H9 (cell line): Measurements from ENCODE around the gene NAB2. TPM values are rescaled to one million over a fixed set of nuclear protein-coding genes. Genes with fewer than 3 reads are reported as not detected.

Experiments used
- DNase-seq: peaks from one replicate; pipeline ENCODE4 v3.0.0-alpha.2; 2017
- H2AFZ ChIP-seq: one replicate; pipeline ENCODE4 v1.6.1; 2013; ENCODE audit warnings: mild to moderate bottlenecking, low read length, control low read depth, moderate library complexity
- H2AK5ac ChIP-seq: 2 replicates; pipeline ENCODE4 v1.6.1; 2013; ENCODE audit warnings: low read length, control low read depth, mixed read lengths; ENCODE audit not compliant: insufficient read length
- H2BK120ac ChIP-seq: one replicate; pipeline ENCODE4 v1.6.1; 2013; ENCODE audit warnings: low read depth, mild to moderate bottlenecking, low read length, control low read depth, inconsistent platforms; ENCODE audit not compliant: poor library complexity, severe bottlenecking
- H2BK12ac ChIP-seq: 2 replicates; pipeline ENCODE4 v1.6.1; 2013; ENCODE audit warnings: low read length, control low read depth, mixed read lengths, low read depth; ENCODE audit not compliant: insufficient read length
- H2BK15ac ChIP-seq: 2 replicates; pipeline ENCODE4 v1.6.1; 2013; ENCODE audit warnings: low read depth, low read length, control low read depth
- H2BK20ac ChIP-seq: one replicate; pipeline ENCODE4 v1.6.1; 2013; ENCODE audit warnings: low read depth, mild to moderate bottlenecking, low read length, control low read depth, inconsistent platforms; ENCODE audit not compliant: poor library complexity, severe bottlenecking
- H2BK5ac ChIP-seq: 2 replicates; pipeline ENCODE4 v1.6.1; 2013; ENCODE audit warnings: low read length, control low read depth, mixed read lengths; ENCODE audit not compliant: insufficient read length
- H3K14ac ChIP-seq: 2 replicates; pipeline ENCODE4 v1.6.1; 2013; ENCODE audit warnings: low read length, control low read depth; ENCODE audit not compliant: insufficient read depth
- H3K18ac ChIP-seq: 2 replicates; pipeline ENCODE4 v1.6.1; 2013; ENCODE audit warnings: low read depth, mild to moderate bottlenecking, mixed read lengths, low read length, control low read depth; ENCODE audit not compliant: insufficient read length
- H3K23ac ChIP-seq: 2 replicates; pipeline ENCODE4 v1.6.1; 2013; ENCODE audit warnings: low read length, control low read depth, mixed read lengths, low read depth; ENCODE audit not compliant: insufficient read length
- H3K23me2 ChIP-seq: 2 replicates; pipeline ENCODE4 v1.6.1; 2013; ENCODE audit warnings: low read depth, mild to moderate bottlenecking, mixed read lengths, low read length, control low read depth; ENCODE audit not compliant: insufficient read length, poor library complexity, severe bottlenecking
- H3K27ac ChIP-seq: 2 replicates; pipeline ENCODE4 v1.5.1; 2013; ENCODE audit warnings: low read length, control low read depth, mixed read lengths, low read depth; ENCODE audit not compliant: insufficient read length
- H3K27me3 ChIP-seq: 2 replicates; pipeline ENCODE4 v1.6.1; 2013; ENCODE audit warnings: low read length, control low read depth, inconsistent platforms; ENCODE audit not compliant: insufficient read depth
- H3K4ac ChIP-seq: 2 replicates; pipeline ENCODE4 v1.6.1; 2013; ENCODE audit warnings: low read depth, mild to moderate bottlenecking, control low read depth, inconsistent platforms, low read length, moderate library complexity
- H3K4me1 ChIP-seq: 2 replicates; pipeline ENCODE4 v1.6.1; 2013; ENCODE audit warnings: low read length, control low read depth, inconsistent platforms; ENCODE audit not compliant: insufficient read depth
- H3K4me2 ChIP-seq: 2 replicates; pipeline ENCODE4 v1.6.1; 2013; ENCODE audit warnings: low read length, control low read depth, mixed read lengths; ENCODE audit not compliant: insufficient read length, insufficient read depth
- H3K56ac ChIP-seq: 2 replicates; pipeline ENCODE4 v1.6.1; 2013; ENCODE audit warnings: low read depth, mild to moderate bottlenecking, mixed read lengths, low read length, control low read depth; ENCODE audit not compliant: insufficient read length
- H3K79me1 ChIP-seq: 2 replicates; pipeline ENCODE4 v1.6.1; 2013; ENCODE audit warnings: low read depth, mild to moderate bottlenecking, moderate library complexity, low read length, control low read depth, inconsistent platforms; ENCODE audit not compliant: insufficient read depth, poor library complexity, severe bottlenecking
- H3K79me2 ChIP-seq: 2 replicates; pipeline ENCODE4 v1.6.1; 2013; ENCODE audit warnings: low read length, control low read depth, inconsistent platforms; ENCODE audit not compliant: insufficient read depth
- H3K9ac ChIP-seq: 2 replicates; pipeline ENCODE4 v1.6.1; 2013; ENCODE audit warnings: low read length, control low read depth, mixed read lengths; ENCODE audit not compliant: insufficient read length; ENCODE audit errors: extremely low read depth
- H3K9me3 ChIP-seq: one replicate; pipeline ENCODE4 v1.6.1; 2013; ENCODE audit warnings: low read depth, low read length, inconsistent platforms; ENCODE audit not compliant: control insufficient read depth
- H3T11ph ChIP-seq: one replicate; pipeline ENCODE4 v1.6.1; 2013; ENCODE audit warnings: mild to moderate bottlenecking, low read length, control low read depth, inconsistent platforms
- H4K20me1 ChIP-seq: one replicate; pipeline ENCODE4 v1.6.1; 2013; ENCODE audit not compliant: control insufficient read depth, insufficient read length, insufficient read depth
- H4K5ac ChIP-seq: 2 replicates; pipeline ENCODE4 v1.6.1; 2013; ENCODE audit warnings: low read depth, mild to moderate bottlenecking, mixed read lengths, low read length, control low read depth; ENCODE audit not compliant: insufficient read length
- H4K8ac ChIP-seq: replicated peaks from 2 replicates; pipeline ENCODE4 v1.6.1; 2013; ENCODE audit warnings: low read length, control low read depth, mixed read lengths, low read depth; ENCODE audit not compliant: insufficient read length
- H4K91ac ChIP-seq: 2 replicates; pipeline ENCODE4 v1.6.1; 2013; ENCODE audit warnings: low read depth, mild to moderate bottlenecking, moderate library complexity, mixed read lengths, low read length, control low read depth; ENCODE audit not compliant: insufficient read length
- H3K27ac Mint-ChIP-seq, 3 experiments: 2 replicates in 2 of 3; 3 replicates in 1 of 3; pipeline ENCODE4 v1.8.0; 2020 to 2021; ENCODE audit warnings: mixed read lengths in 3 of 3, mild to moderate bottlenecking in 1 of 3, moderate library complexity in 1 of 3
- H3K27me3 Mint-ChIP-seq: 2 replicates; pipeline ENCODE4 v1.8.0; 2021; ENCODE audit warnings: low read depth, mild to moderate bottlenecking, moderate library complexity, mixed read lengths
- H3K36me3 Mint-ChIP-seq, 3 experiments: 2 replicates in 2 of 3; 3 replicates in 1 of 3; pipeline ENCODE4 v1.8.0; 2020 to 2021; ENCODE audit warnings: low read depth in 3 of 3, mixed read lengths in 3 of 3; ENCODE audit not compliant: insufficient read depth in 1 of 3
- H3K4me1 Mint-ChIP-seq, 2 experiments: 2 replicates each; pipeline ENCODE4 v1.8.0; 2020; ENCODE audit warnings: mixed read lengths in 2 of 2
- H3K4me3 Mint-ChIP-seq, 2 experiments: 2 replicates in 1 of 2; 3 replicates in 1 of 2; pipeline ENCODE4 v1.8.0; 2020 to 2021; ENCODE audit warnings: mild to moderate bottlenecking in 2 of 2, mixed read lengths in 2 of 2, moderate library complexity in 1 of 2
- H3K9me3 Mint-ChIP-seq, 2 experiments: 2 replicates in 1 of 2; 3 replicates in 1 of 2; pipeline ENCODE4 v1.8.0; 2020; ENCODE audit warnings: mild to moderate bottlenecking in 2 of 2, mixed read lengths in 2 of 2, moderate library complexity in 1 of 2
- CTCF ChIP-seq: fragments of 200-600 bp; sonication (generic); conservative IDR thresholded peaks from 3 replicates; pipeline ENCODE4 v1.8.0; 2021; ENCODE audit warnings: antibody characterized with exemption, mild to moderate bottlenecking
- WGBS: extraction: QIAGEN DNeasy Blood & Tissue Kit; methylation state at CpG from one replicate; pipeline ENCODE4 v1.1.7; 2013; ENCODE audit warnings: missing lambda C conversion rate, low lambda C conversion rate, mixed read lengths; ENCODE audit not compliant: insufficient read length; ENCODE audit errors: extremely low coverage; 5-methylcytosine and 5-hydroxymethylcytosine counted together
- total RNA-seq: library from RNA; stranded (reverse); gene quantifications from 2 replicates; pipeline ENCODE4 v1.2.1, GENCODE V29; 2021

The NAB2 gene
- total RNA-seq, 1 experiment from 2014 or later: 67.8 TPM

GRCh38 chr12:57110104-57111030 lies 21.5 kb downstream of the NAB2 start:
- DNase-seq: peak; percentile 93
- WGBS: no CpG with 5 or more reads among the region's 28 CpGs
- Histone ChIP-seq H3K4me2 (peak overlapping the region; percentile 47), H2BK12ac (no peak overlapping the region), H3K79me2 (no peaks in the 10 kb centered on the region), H2AK5ac (no peak overlapping the region), H3K4ac (no peak overlapping the region; the same call in 1 of the 2 replicates), H3K9ac (peak overlapping the region; percentile 27), H2BK120ac (no peak overlapping the region), H2BK5ac (no peak overlapping the region), H3T11ph (no peak overlapping the region), H4K8ac (no peak overlapping the region), H3K56ac (no peak overlapping the region), H3K23me2 (peaks cover 11% of the 10 kb centered on the region), H2BK20ac (no peak overlapping the region), H3K27ac (peak overlapping the region; percentile 9), H2AFZ (no peak overlapping the region), H3K27me3 (no peaks in the 10 kb centered on the region), H3K4me1 (no peaks in the 10 kb centered on the region; the same call in 1 of the 2 replicates), H4K5ac (no peak overlapping the region), H3K9me3 (no peaks in the 10 kb centered on the region), H2BK15ac (no peak overlapping the region), H4K91ac (no peak overlapping the region), H3K79me1 (no peaks in the 10 kb centered on the region), H3K14ac (peak overlapping the region; percentile 41; the same call in 1 of the 2 replicates), H4K20me1 (no peaks in the 10 kb centered on the region), H3K18ac (peak overlapping the region; percentile 75), H3K23ac (no peak overlapping the region)
- Mint-ChIP-seq H3K27ac (peak overlapping the region; percentile 99), H3K4me3 (peak overlapping the region; percentile 69 to 81), H3K9me3 (no peaks in the 10 kb centered on the region; a peak in 1 of 5 replicates), H3K4me1 (peaks cover 29 to 44% of the 10 kb centered on the region in 2 experiments), H3K27me3 (no peaks in the 10 kb centered on the region; the same call in 1 of the 2 replicates), H3K36me3 (peaks cover 2 to 27% (median 8%) of the 10 kb centered on the region in 3 experiments; a peak in 5 of 7 replicates)
- TF ChIP-seq CTCF: peak; percentile 22; the same call in 1 of the 3 replicates
